ENCODE measurements around the gene AGBL4. TPM values are rescaled to one million over a fixed set of nuclear protein-coding genes. Genes with fewer than 3 reads are reported as not detected.

Gene AGBL4
- total and polyA plus RNA-seq, 9 of the 15 experiments (the other 6 are each of a cell fraction or from before 2014, with no cell fraction given): 0.11 TPM; not detected in 7

DNA sequence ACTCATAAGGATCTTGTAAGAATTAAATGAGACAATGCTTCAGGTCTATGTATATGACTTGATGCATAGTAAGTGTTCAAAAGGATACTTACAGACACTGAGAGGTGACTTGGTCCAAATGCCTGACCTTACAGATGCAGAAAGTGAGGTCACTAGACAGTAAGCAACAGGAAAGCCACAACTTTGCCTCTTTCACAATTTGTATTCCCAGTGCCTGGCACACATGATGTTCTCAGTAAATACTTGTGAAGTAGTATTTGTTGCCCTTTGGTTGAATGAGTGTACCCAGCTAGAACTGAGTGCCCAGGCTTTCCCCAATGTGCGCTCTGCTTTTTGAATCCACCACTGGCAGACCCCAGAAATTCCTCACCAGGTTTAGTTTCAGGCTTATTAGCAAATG lies 1352.2 kb downstream of the AGBL4 start (continued):
- TF ChIP-seq, protein P1, sequence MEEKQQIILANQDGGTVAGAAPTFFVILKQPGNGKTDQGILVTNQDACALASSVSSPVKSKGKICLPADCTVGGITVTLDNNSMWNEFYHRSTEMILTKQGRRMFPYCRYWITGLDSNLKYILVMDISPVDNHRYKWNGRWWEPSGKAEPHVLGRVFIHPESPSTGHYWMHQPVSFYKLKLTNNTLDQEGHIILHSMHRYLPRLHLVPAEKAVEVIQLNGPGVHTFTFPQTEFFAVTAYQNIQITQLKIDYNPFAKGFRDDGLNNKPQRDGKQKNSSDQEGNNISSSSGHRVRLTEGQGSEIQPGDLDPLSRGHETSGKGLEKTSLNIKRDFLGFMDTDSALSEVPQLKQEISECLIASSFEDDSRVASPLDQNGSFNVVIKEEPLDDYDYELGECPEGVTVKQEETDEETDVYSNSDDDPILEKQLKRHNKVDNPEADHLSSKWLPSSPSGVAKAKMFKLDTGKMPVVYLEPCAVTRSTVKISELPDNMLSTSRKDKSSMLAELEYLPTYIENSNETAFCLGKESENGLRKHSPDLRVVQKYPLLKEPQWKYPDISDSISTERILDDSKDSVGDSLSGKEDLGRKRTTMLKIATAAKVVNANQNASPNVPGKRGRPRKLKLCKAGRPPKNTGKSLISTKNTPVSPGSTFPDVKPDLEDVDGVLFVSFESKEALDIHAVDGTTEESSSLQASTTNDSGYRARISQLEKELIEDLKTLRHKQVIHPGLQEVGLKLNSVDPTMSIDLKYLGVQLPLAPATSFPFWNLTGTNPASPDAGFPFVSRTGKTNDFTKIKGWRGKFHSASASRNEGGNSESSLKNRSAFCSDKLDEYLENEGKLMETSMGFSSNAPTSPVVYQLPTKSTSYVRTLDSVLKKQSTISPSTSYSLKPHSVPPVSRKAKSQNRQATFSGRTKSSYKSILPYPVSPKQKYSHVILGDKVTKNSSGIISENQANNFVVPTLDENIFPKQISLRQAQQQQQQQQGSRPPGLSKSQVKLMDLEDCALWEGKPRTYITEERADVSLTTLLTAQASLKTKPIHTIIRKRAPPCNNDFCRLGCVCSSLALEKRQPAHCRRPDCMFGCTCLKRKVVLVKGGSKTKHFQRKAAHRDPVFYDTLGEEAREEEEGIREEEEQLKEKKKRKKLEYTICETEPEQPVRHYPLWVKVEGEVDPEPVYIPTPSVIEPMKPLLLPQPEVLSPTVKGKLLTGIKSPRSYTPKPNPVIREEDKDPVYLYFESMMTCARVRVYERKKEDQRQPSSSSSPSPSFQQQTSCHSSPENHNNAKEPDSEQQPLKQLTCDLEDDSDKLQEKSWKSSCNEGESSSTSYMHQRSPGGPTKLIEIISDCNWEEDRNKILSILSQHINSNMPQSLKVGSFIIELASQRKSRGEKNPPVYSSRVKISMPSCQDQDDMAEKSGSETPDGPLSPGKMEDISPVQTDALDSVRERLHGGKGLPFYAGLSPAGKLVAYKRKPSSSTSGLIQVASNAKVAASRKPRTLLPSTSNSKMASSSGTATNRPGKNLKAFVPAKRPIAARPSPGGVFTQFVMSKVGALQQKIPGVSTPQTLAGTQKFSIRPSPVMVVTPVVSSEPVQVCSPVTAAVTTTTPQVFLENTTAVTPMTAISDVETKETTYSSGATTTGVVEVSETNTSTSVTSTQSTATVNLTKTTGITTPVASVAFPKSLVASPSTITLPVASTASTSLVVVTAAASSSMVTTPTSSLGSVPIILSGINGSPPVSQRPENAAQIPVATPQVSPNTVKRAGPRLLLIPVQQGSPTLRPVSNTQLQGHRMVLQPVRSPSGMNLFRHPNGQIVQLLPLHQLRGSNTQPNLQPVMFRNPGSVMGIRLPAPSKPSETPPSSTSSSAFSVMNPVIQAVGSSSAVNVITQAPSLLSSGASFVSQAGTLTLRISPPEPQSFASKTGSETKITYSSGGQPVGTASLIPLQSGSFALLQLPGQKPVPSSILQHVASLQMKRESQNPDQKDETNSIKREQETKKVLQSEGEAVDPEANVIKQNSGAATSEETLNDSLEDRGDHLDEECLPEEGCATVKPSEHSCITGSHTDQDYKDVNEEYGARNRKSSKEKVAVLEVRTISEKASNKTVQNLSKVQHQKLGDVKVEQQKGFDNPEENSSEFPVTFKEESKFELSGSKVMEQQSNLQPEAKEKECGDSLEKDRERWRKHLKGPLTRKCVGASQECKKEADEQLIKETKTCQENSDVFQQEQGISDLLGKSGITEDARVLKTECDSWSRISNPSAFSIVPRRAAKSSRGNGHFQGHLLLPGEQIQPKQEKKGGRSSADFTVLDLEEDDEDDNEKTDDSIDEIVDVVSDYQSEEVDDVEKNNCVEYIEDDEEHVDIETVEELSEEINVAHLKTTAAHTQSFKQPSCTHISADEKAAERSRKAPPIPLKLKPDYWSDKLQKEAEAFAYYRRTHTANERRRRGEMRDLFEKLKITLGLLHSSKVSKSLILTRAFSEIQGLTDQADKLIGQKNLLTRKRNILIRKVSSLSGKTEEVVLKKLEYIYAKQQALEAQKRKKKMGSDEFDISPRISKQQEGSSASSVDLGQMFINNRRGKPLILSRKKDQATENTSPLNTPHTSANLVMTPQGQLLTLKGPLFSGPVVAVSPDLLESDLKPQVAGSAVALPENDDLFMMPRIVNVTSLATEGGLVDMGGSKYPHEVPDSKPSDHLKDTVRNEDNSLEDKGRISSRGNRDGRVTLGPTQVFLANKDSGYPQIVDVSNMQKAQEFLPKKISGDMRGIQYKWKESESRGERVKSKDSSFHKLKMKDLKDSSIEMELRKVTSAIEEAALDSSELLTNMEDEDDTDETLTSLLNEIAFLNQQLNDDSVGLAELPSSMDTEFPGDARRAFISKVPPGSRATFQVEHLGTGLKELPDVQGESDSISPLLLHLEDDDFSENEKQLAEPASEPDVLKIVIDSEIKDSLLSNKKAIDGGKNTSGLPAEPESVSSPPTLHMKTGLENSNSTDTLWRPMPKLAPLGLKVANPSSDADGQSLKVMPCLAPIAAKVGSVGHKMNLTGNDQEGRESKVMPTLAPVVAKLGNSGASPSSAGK (IDR thresholded peaks at IDR 0.05): no peak
- TF ChIP-seq KLF16 (IDR thresholded peaks at IDR 0.05) (no peak), JUND (IDR thresholded peaks at IDR 0.05; ENCODE audit: borderline replicate concordance, low read depth, low read length) (no peak), JUND (tag; IDR thresholded peaks at IDR 0.05; ENCODE audit: borderline replicate concordance, low read depth, low read length) (no peak), CREB1 (IDR thresholded peaks at IDR 0.05) (no peak), CREB1 (CRISPR knock-in tag; IDR thresholded peaks at IDR 0.05) (no peak), TSC22D4 (tag; IDR thresholded peaks at IDR 0.05) (no peak), BRF1 (IDR thresholded peaks at IDR 0.05; ENCODE audit: borderline replicate concordance, extremely low read depth, insufficient read length) (no peak), HSF4 (CRISPR knock-in tag; IDR thresholded peaks at IDR 0.05; ENCODE audit: borderline replicate concordance) (no peak), PTRF (tag; IDR thresholded peaks at IDR 0.05) (no peak)
- TF ChIP-seq, protein P2, sequence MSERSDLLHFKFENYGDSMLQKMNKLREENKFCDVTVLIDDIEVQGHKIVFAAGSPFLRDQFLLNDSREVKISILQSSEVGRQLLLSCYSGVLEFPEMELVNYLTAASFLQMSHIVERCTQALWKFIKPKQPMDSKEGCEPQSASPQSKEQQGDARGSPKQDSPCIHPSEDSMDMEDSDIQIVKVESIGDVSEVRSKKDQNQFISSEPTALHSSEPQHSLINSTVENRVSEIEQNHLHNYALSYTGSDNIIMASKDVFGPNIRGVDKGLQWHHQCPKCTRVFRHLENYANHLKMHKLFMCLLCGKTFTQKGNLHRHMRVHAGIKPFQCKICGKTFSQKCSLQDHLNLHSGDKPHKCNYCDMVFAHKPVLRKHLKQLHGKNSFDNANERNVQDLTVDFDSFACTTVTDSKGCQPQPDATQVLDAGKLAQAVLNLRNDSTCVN (CRISPR knock-in tag; IDR thresholded peaks at IDR 0.05): no peak
- TF ChIP-seq, protein P3, sequence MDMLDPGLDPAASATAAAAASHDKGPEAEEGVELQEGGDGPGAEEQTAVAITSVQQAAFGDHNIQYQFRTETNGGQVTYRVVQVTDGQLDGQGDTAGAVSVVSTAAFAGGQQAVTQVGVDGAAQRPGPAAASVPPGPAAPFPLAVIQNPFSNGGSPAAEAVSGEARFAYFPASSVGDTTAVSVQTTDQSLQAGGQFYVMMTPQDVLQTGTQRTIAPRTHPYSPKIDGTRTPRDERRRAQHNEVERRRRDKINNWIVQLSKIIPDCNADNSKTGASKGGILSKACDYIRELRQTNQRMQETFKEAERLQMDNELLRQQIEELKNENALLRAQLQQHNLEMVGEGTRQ (CRISPR knock-in tag; IDR thresholded peaks at IDR 0.05): no peak
